Sigmoid colon (tissue), 7 donors: ENCODE data around the gene MAL. TPM values are rescaled to one million over a fixed set of nuclear protein-coding genes. Genes with fewer than 3 reads are reported as not detected.

Source experiments
- DNase-seq: peaks from one replicate; pipeline ENCODE4 v3.0.0-alpha.2; 2019
- H3K27ac ChIP-seq, 4 donors: fragments of 200-600 bp; sonication (generic); one replicate each; pipeline ENCODE4 v1.5.1; 2016 to 2019; ENCODE audit warnings: mild to moderate bottlenecking in 1 of 4
- H3K27me3 ChIP-seq, 3 donors: fragments of 200-600 bp; sonication (generic); one replicate each; pipeline ENCODE4 v1.5.1; 2019; ENCODE audit warnings: mild to moderate bottlenecking in 1 of 3
- H3K36me3 ChIP-seq, 4 donors: fragments of 200-600 bp; sonication (generic); one replicate each; pipeline ENCODE4 v1.5.1; 2016 to 2019
- H3K4me1 ChIP-seq, 4 donors: fragments of 200-600 bp; sonication (generic); one replicate each; pipeline ENCODE4 v1.5.1; 2017 to 2019
- H3K4me3 ChIP-seq, 4 donors: fragments of 200-600 bp; sonication (generic); one replicate each; pipeline ENCODE4 v1.5.1; 2017 to 2019; ENCODE audit warnings: mild to moderate bottlenecking in 2 of 4, moderate library complexity in 1 of 4
- H3K9me3 ChIP-seq, 4 donors: fragments of 200-600 bp in 3 of 4; sonication (generic) in 3 of 4; one replicate each; pipeline versions ENCODE4 v1.5.1 to v1.6.1; 2013 to 2019
- CTCF ChIP-seq, 4 experiments: fragments of 450-650 bp in 3 of 4; fragments of 200-600 bp in 1 of 4; IDR thresholded peaks; one replicate each; pipeline ENCODE4 v1.5.1; 2016 to 2019; ENCODE audit warnings: antibody characterized with exemption in 4 of 4, mild to moderate bottlenecking in 3 of 4, moderate library complexity in 2 of 4
- EP300 ChIP-seq, 4 donors: sonication (generic); formaldehyde crosslinking; IDR thresholded peaks; one replicate each; pipeline ENCODE4 v1.6.1; 2017; ENCODE audit warnings: antibody characterized with exemption in 4 of 4
- POLR2A ChIP-seq, 2 donors: fragments of 450-650 bp; IDR thresholded peaks; one replicate each; pipeline ENCODE4 v1.6.1; 2016; ENCODE audit warnings: antibody characterized with exemption in 2 of 2, mild to moderate bottlenecking in 2 of 2, moderate library complexity in 2 of 2
- POLR2AphosphoS5 ChIP-seq, 4 donors: sonication (generic); formaldehyde crosslinking; IDR thresholded peaks; one replicate each; pipeline ENCODE4 v1.6.1; 2017; ENCODE audit warnings: antibody characterized with exemption in 4 of 4
- WGBS, 2 donors: extraction: QIAGEN DNeasy Blood & Tissue Kit; methylation state at CpG; one replicate each; pipeline ENCODE4 v1.1.7; 2013; 5-methylcytosine and 5-hydroxymethylcytosine counted together
- intact Hi-C: fragments of 100-400 bp; cut with DNase I; formaldehyde crosslinking; loops from one replicate; pipeline ENCODE4 v1.15.1; 2023
- polyA plus RNA-seq, 3 donors: library from polyadenylated mRNA; stranded (reverse); fragments of 200-250 nt; gene quantifications; one replicate each; pipeline ENCODE4 v1.2.3, GENCODE V29; 2013
- total RNA-seq, 4 donors: library from RNA; depleted of rRNA; stranded (reverse); fragments of >200 nt; gene quantifications; one replicate each; pipeline ENCODE4 v1.1.0, GENCODE V29; 2016
- donor health status: healthy with polysubstance abuse.
- donor health status: Bipolar disorder and iron deficiency.
- donor health status: healthy.

MAL gene
- total and polyA plus RNA-seq, 7 donors = 0.69 to 28.9 (median 8.4) TPM

DNA sequence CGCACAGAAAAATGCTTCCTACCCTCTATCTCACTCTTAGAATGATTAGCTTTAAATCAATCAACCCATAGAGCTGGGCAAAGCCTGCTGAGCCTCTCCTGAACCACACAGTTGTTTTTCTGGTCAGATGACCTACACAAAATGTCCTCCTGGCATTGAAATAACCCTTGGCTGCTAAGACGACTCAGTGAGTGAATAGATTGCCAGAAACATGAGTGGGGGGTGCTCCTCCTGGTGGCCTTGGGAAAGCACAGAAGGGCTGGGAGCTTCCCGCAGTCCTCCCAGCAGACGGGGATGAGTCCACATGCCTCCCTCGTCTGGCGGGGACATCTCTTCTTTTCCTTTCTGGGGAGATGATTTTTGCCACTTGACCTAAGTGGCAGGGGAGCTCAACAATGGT lies 14.9 kb downstream of the MAL start:
- WGBS, 2 donors = 77 to 79% methylated on average over 6 of the region's 6 CpGs
- Histone ChIP-seq H3K27ac (peak overlapping the region in 3 of 4 donors; percentile 14 to 58 (median 35)), H3K27me3 (no peaks in the 10 kb centered on the region), H3K9me3 (no peaks in the 10 kb centered on the region), H3K4me1 (peaks cover 0 to 16% (median 12%) of the 10 kb centered on the region in 4 donors), H3K4me3 (no peak overlapping the region), H3K36me3 (no peaks in the 10 kb centered on the region)
- TF ChIP-seq CTCF (IDR thresholded peaks at IDR 0.05) (no peak), POLR2AphosphoS5 (IDR thresholded peaks at IDR 0.05) (no peak), POLR2A (IDR thresholded peaks at IDR 0.05) (no peak), EP300 (IDR thresholded peaks at IDR 0.05) (no peak)
- intact Hi-C loops = no loop called here
- peak; percentile 27 for DNase-seq

DNA sequence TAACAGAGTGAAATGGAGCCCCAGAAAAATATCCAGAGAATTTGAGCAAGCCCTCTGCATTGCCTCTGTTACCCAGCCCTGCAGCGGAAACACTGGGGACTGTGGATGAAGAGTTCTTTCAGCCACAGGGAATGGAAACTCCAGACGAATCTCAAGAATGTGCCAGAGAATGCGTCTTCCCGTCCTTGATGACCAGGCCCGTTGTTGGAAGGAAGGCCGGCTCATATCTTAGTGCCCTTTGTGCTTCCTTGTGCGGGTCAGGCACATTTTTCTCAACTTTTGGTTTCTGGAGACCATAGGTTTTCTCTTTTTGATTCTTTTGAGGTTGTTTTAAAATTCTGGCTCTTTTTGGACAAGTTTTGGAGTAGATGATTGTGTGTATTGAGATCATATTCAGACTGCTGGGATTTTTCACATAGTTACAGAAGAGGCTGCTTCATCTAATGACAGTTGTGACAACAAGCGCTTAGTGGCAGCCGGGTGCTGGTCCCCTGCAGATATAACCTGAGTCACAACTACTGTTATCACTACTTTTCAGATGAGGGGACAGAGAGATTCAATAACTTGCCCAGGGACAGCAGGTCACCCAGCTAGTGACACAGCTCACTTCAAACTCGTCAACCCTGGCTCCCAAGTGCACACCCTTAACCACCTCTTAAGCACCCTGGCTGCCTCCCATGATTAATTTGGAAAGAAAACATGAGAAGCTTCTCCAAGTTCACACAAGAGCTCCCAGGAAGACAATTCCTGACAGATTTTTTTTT lies 15.7 kb downstream of the MAL start:
- peaks cover 0 to 16% (median 12%) of the 10 kb centered on the region in 4 donors for H3K4me1 ChIP-seq
- intact Hi-C loops = no loop called here
- TF ChIP-seq CTCF (IDR thresholded peaks at IDR 0.05) (no peak), EP300 (IDR thresholded peaks at IDR 0.05) (no peak), POLR2A (IDR thresholded peaks at IDR 0.05) (no peak), POLR2AphosphoS5 (IDR thresholded peaks at IDR 0.05) (peak in 1 of 4 donors; percentile 21)
- DNase-seq = peak; percentile 61
- WGBS, 2 donors = 85 to 87% methylated on average over 10 of the region's 10 CpGs
- peak overlapping the region in 3 of 4 donors; percentile 3 to 58 (median 35) for H3K27ac ChIP-seq
- no peaks in the 10 kb centered on the region for H3K36me3 ChIP-seq
- H3K27me3 ChIP-seq = no peaks in the 10 kb centered on the region
- H3K4me3 ChIP-seq = no peak overlapping the region
- no peaks in the 10 kb centered on the region for H3K9me3 ChIP-seq

DNA sequence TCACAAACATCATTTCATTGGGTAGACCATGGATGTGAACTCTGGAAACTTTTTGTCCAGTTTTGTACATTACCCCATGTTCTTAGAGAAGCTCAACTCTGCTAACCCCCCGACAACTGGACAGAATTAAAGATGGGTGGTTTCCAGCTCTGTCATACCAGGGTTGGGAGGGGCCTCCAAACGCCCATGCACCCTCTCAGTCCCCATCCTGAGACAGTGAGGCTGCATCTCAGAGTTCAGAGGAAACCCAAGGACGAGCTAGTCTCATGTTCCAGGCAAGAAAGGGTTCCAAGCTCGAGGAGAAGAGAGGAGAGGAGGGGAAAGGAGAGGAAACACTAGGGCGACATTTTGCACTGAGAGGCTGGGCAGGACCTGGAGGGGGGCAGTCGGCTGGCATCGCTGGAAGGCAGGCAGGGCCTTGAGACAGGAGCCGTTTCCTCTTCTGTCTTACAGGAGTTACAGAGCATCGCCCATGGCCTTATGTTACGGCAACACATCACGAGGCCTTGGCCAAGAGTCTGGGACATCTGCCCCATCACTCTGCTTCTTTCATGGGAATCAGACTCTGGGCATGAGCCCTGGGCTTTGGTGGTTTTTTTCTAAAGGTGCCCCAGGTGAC lies 16.4 kb downstream of the MAL start:
- Histone ChIP-seq H3K4me1 (peaks cover 0 to 16% (median 12%) of the 10 kb centered on the region in 4 donors), H3K9me3 (no peaks in the 10 kb centered on the region), H3K4me3 (no peak overlapping the region), H3K27ac (peak overlapping the region in 3 of 4 donors; percentile 25 to 58 (median 48)), H3K36me3 (no peaks in the 10 kb centered on the region), H3K27me3 (no peaks in the 10 kb centered on the region)
- TF ChIP-seq POLR2AphosphoS5 (IDR thresholded peaks at IDR 0.05) (no peak), EP300 (IDR thresholded peaks at IDR 0.05) (no peak), POLR2A (IDR thresholded peaks at IDR 0.05) (no peak), CTCF (IDR thresholded peaks at IDR 0.05) (no peak)
- intact Hi-C loops = no loop called here
- WGBS, 2 donors = 81 to 82% methylated on average over 11 of the region's 11 CpGs
- no peak for DNase-seq

GRCh38 chr2:95042472-95043271 lies 17.2 kb downstream of the MAL start:
- peak; percentile 49 for DNase-seq
- H3K27me3 ChIP-seq = no peaks in the 10 kb centered on the region
- H3K36me3 ChIP-seq = no peaks in the 10 kb centered on the region
- no peak for TF ChIP-seq POLR2AphosphoS5 (IDR thresholded peaks at IDR 0.05)
- no peak for TF ChIP-seq EP300 (IDR thresholded peaks at IDR 0.05)
- intact Hi-C loops = no loop called here
- WGBS, 2 donors = 13 to 60% methylated on average over 7 of the region's 7 CpGs
- peak overlapping the region in 1 of 4 donors; percentile 14 for H3K4me3 ChIP-seq
- H3K9me3 ChIP-seq = no peaks in the 10 kb centered on the region
- peaks cover 0 to 16% (median 12%) of the 10 kb centered on the region in 4 donors for H3K4me1 ChIP-seq
- H3K27ac ChIP-seq = peak overlapping the region; percentile 48 to 79 (median 77)
